GM11168 (cell line): ENCODE data around the gene RPS3.
"Not testable (repeated sequence)": the region's sequence is repeated elsewhere in the genome, so short reads cannot be mapped to it uniquely, and the experiment has no call there.

ENCODE experiments used
- in situ Hi-C: fragments of 300-500 bp; cut with MboI; formaldehyde crosslinking; loops from one replicate; pipeline ENCODE4 v1.12.0; 2022; ENCODE audit warnings: low sequenced_read_pairs; ENCODE audit not compliant: unreplicated experiment

The RPS3 gene

DNA sequence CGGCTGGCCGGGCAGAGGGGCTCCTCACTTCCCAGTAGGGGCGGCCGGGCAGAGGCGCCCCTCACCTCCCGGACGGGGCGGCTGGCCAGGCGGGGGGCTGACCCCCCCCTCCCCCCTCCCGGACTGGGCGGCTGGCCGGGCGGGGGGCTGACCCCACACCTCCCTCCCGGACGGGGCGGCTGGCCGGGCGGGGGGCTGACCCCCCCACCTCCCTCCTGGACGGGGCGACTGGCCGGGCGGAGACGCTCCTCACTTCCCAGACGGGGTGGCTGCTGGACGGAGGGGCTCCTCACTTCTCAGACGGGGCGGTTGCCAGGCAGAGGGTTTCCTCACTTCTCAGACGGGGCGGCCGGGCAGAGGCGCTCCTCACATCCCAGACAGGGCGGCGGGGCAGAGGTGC lies 10.7 kb downstream of the RPS3 start:
- in situ Hi-C loops = not testable (repeated sequence)

DNA sequence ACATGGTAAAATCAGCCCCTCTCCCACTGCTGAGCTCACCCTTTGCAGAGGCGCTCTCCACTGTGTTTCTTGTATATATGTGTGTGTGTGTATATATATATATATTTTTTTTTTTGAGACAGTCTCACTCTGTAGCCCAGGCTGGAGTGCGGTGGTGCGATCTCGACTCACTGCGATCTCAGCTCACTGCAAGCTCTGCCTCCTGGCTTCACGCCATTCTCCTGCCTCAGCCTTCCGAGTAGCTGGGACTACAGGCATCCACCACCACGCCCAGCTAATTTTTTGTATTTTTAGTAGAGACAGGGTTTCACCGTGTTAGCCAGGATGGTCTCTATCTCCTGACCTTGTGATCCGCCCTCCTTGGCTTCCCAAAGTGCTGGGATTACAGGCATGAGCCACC lies 13.8 kb downstream of the RPS3 start:
- in situ Hi-C loops = not testable (repeated sequence)

DNA sequence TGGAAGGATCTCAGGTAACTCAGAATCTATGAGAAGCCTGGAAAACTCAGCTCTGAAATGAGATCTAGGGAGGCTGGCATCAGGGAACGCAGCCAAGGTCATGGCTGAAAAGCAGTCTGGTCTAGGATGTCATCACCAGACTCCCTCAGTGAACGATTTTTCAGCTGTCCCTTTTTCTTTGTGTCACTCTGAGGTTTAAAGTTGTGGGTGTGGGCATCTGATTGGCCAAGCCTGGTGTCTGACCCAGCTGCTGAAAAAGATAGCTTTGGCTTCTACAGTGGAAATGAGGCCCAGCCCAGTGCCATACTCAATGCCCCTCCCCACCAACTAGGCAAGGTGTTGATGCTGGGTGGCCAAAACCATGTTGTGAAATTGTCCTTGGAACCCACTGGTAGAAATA lies 14.5 kb downstream of the RPS3 start:
- in situ Hi-C loops = no loop called here

DNA sequence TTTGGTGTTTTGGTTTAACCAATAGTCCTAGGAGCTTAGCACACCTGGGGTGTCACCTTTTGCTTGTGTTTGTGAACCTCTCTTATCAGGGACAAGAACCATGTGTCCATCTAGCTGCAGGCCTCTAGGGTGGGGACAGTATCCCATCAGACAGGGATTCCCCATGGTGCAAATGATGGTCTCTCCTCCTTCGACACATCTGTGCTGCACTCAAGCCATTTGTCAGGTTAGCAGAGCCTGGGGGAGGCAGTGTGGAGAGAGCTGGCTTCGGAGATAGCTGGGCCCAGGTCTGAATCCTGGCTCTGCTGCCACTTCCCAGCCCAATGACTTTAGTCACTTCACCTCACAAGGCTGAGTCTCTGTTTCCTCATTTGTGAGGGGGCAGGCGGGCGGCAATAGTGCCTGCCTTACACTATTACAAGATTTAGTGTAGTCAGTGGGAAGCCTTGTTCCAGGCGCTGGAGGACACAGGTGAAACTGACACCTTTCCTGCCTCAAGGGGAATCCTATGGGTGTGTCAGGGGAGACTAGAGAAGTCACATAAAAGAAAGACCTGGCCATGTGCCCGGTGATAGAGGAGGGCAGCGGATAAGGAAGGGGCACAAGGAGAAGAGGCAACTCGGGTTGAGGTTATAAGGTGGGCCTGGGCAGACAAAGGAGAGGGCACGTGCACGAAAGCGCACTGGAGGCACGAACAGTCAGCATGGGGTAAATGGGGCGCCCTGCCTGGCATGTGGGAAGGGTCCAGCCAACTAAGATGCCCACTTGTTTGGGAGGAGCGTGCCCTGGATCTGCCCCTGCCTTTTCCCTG lies 21.1 kb downstream of the RPS3 start:
- in situ Hi-C loops = no loop called here

DNA sequence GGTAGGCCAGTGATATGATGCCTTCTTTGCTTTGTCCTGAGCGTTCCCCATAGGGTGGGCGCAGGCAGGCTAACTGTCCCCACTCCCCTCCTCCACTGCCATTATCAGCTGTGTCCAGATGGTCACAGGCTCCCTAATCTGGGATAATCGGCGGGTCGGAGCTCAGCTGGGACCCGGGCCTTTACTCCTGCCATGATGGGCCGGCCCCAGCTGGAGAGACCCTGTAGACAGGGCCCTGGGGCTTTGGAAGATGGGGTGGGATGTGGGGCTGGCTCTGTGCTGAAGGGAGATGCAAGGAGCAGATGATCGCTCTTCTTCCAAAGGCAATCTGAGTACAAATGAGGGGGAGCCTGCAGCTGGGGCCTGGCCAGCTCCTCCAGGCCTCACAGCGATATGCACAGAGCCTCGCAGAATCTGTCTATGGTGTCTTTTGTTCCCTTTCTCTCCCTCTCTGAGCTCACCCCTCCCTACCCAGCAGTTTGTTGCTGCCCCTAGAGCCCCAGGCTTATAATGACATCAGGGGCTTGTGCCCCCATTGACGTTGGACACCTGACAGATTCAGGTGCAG lies 21.8 kb downstream of the RPS3 start:
- in situ Hi-C loops = no loop called here

DNA sequence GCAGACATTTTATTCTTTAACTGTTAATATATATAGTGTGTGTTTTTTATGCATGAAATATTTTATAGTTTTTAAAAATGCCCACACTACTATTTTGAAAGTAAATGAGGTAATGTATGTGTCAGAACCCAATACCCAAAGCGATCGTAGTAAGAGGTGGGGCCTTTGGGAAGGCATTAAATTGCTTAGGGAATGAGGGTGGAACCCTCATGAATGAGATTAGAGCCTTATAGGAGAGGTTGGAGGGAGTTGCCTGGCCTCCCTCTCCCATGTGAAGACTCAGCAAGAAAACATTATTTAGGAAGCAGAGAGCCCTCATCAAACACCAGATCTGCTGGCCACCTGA lies 22.6 kb downstream of the RPS3 start:
- in situ Hi-C loops = no loop called here

DNA sequence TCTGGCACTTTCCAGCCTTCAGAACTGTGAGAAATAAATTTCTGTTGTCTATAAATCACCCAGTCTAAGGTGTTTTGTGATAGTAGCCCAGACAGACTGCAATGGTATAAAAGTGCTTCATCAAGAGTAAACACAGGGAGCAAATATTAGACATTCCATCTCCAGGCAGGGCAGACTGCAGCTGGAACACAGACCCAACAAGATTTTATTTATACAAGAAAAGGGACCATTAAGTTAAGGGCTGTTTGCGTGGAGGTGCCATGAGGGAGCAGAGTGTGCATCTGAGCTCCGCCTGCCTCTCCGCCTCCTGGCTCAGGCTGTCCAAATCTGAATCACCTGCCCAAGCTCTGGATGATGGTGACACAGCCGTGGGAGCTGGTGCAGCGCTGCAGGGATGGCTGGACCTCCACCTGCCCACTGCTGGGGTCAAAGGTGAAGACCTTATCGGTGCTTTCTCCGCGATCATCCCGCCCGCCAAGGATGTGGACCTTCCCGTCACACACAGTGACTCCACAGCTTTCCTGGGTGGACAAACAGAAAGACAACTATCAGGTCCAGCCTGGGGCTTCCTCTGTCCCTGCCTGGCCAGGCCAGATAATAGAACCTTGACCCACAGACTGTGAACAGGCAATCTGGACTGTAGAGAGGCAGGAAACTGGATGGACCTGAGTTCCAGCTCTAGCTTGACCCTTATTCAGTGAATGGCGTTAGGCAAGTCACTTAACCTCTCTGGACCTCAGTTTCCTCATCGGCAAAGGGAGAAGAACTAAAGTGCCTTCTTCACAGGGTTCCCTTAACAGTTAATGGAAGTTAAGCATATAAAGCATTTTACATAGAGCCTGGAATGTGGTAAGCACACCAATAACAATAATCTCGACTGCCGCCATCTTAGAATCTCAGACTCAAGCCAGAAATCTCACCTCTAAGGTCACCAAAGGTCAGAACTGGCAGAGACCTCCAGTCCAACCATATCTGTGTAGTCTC lies 23.2 kb downstream of the RPS3 start:
- in situ Hi-C loops = no loop called here

DNA sequence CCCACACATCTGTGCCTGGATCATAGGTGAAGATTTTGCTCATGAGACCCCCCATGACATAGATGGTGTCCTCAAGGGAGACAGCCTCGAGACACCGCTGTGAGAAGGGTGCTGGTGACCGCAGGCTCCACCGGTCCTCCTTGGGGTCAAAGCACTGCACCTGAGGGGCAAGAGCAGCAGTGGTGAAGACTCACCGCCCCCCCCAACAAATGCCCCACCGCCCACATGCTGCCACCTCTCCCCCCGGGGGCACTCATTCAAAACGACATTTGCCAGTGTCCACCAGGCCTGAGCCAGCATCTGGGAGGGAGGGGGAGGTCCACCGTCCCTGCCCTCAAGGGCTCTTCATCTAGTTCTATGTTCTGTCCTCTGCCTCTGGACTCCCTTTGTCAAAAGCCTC lies 24.4 kb downstream of the RPS3 start:
- in situ Hi-C loops = no loop called here

DNA sequence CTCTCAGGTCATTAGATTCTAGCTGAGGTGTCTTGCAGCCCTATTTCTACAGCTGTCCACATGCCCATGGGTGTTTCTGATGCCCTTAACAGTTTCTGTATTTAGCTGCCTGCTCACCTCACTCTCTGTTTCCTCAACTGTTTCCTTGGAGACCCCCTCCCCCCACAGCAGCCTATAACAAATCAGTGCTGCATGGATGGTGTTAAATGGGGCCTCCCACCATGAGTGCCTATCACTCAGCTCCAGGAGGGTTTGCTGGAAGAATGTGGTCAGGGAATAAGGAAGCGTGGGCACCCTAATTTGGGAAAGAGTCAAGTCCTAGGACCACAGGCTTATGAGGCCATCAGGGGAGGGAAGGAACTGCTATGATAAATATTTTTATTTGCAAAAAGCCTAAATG lies 25.1 kb downstream of the RPS3 start:
- in situ Hi-C loops = no loop called here

DNA sequence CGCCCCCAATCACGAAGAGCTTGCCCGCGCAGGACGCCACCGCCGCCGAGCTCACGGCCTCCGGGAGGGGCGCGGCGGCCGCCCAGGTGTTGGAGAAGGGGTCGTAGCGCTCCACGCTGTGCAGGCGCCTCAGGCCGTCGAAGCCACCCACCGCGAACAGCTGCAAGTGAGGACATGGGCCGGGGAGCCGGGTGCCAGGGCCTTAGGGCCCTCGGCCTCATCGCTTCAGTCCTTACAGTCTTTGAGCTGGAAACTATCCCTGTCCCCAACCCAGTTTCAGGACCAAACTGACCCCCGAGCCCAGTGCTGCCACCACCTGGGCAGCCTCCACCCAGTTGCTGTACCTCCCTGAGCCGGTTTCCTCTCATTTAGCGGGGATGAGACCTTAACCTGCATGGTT lies 26.1 kb downstream of the RPS3 start:
- in situ Hi-C loops = no loop called here

DNA sequence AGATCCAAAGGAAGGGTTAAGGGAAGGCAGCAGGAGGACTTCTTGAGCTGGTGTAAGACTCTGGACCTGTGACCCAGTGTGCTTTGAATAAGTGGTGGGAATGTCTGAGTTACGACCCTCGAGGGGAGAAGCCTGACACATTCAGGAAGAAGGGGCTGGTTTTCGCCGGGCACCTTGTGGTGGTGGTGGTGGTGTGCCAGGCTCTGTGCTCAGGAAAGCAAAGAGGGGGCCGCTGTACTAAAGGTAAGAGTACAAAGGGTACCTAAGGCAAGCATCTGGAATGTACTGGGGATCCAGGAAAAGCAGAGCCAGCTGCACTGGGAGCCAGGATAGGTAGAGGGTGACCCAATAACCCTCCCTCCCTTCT lies 27.4 kb downstream of the RPS3 start:
- in situ Hi-C loops = no loop called here

DNA sequence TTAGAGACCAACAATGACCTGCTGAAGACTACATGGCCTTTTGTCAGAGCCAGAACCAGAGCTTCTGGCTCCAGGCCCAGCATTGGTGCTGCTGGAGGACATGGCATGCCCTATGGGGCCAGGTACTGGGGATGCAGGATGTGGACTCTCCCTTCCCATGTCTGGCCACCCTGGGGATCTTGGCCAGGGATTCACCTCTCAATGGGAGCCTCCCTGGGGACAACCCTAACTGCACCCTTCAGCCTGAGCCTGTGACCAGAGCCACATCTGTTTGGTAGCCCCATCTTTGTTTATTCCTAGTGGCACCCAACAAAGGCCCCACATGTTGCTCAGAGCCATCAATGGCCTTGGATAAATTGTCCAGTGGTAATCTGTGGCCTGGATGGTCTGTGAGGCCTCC lies 27.9 kb downstream of the RPS3 start:
- in situ Hi-C loops = no loop called here

DNA sequence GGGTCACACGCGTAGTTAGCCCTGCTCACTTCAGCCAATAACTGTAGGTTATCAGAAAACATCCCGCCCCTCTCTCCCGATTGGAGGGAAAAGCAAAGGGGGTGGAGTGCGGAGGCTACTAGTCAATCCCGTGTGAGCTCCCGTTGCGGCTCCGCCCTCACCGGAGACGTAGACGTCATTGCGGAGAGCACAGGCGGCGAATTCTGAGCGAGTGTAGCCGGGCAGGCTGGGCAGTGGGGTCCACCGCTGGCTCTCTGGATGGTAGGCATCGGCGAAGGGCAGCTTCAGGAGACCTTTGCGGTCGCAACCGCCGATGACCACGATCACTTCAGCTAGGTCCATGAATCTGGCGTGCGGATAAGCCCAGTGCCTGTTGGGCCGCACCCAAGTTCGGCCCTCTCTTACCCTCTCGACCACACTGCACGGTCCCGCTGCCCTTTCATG lies 29.0 kb downstream of the RPS3 start:
- in situ Hi-C loops = no loop called here

DNA sequence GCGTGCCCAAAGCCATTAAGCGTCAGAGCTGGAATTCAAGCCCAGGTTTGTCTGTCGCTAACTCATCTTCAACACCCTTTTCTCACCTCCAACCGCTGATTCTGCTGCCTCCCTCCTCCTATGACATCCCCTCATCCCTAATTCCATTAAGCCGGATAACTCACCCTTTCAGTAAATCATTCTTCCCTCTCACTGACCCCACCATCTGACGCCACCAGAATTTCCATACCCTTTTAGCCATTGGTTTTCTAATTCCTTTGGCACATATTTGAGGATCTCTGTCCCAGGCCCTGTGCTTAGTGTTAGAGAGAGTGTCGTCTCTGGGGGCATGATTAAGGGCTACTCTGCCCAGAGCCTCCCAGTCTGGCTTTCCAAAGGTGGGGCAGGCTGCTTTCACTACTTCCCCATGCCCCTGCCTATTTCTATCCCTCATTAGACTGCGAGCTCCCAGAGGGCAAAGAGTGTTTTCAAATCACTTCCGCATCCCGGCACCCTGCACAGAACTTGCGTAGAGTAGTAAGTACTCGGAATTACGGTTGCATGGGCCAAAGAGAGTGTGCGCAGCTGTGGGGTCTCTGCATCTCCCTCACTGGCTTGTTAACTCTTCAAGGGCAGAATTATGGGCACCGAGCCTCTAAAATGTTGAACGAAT lies 29.8 kb downstream of the RPS3 start:
- in situ Hi-C loops = no loop called here

DNA sequence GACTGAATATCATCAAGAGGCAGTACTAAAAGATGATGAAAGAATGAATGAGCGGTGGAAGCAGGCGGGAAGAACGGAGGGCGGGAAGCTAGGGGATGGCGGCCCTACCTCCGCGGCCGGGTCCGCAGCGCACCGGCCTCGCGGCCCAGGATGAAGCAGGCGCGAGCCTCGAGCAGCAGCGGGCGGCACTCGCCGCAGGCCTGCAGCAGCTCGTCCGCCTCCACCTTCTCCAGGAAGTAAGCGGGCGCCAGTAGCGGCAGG lies 30.3 kb downstream of the RPS3 start:
- in situ Hi-C loops = no loop called here

DNA sequence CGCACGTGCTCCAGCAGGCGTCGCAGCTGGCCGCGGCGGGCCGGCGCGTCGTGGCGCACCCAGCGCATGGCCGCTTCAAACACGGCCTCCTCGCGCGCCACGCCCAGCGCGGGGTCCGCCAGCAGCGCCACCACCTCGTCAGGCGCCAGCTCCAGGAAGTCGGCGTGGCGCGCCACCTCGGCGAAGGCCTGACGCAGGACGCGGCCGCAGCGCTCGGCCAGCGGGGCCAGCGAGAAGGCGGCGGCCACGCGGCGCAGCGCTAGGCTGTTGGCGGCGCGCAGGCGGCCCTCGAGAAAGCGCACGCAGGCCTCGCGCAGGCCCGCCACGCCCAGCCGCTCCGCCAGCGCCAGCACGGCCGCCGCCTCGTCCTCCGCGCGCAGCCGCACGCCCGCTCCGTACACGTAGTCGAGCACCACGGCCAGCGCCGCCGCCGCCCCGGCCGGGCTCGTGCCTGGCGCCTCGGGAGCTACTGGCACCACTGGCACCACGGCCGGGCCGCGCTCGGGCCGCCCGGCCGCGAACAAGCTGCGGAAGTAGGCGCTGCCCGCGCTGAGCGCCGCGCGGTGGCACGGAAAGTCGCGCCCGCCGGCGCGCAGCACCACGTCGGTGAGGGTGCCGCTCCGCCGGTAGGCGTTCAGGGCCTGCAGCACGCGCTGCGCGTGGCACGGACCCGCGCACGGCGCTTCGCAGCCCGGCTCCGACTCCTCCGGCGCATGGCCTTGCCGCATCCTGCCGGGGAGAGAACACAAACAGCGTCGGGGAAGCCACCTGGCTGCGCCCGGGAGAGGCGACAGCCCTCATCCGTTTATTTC lies 30.8 kb downstream of the RPS3 start:
- in situ Hi-C loops = no loop called here

DNA sequence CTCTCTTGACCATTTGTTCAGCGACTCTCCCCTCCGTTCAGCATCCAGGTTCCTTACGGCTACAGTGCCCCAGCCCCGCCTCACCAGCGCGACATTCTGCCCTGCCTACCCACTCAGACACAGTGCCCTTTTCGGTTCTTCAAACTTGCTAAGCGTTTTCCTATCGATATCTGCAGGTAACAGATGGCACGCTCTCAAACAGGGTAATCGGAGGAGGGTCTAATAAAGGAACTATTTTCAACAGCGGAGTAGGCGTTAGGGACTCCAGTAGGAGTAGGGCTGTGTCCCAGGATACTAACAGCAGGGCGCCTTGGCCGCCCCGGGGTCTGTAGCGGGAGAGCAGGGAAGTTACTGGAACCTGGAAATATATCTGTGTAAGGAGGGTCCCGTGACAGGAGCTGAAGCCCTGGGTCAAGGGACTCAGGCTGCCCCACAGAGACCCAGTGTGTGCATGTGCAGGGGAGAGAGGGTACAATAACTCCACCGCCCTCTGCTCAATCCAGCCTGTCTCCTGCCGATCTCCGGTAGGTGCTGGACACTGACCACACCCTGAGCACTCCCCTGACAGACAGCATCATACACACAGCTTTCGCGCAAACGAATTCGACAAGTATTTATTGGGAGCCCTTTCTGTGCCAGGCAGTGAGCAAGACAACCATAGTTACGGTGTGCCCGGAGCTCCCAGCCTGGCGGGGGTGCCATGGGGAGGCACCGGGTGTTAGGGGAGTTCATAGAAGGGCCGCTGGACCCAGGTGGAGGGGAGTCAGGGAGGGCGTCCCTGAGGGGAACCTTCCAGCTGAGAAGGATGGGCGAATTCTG lies 31.6 kb downstream of the RPS3 start:
- in situ Hi-C loops = no loop called here

DNA sequence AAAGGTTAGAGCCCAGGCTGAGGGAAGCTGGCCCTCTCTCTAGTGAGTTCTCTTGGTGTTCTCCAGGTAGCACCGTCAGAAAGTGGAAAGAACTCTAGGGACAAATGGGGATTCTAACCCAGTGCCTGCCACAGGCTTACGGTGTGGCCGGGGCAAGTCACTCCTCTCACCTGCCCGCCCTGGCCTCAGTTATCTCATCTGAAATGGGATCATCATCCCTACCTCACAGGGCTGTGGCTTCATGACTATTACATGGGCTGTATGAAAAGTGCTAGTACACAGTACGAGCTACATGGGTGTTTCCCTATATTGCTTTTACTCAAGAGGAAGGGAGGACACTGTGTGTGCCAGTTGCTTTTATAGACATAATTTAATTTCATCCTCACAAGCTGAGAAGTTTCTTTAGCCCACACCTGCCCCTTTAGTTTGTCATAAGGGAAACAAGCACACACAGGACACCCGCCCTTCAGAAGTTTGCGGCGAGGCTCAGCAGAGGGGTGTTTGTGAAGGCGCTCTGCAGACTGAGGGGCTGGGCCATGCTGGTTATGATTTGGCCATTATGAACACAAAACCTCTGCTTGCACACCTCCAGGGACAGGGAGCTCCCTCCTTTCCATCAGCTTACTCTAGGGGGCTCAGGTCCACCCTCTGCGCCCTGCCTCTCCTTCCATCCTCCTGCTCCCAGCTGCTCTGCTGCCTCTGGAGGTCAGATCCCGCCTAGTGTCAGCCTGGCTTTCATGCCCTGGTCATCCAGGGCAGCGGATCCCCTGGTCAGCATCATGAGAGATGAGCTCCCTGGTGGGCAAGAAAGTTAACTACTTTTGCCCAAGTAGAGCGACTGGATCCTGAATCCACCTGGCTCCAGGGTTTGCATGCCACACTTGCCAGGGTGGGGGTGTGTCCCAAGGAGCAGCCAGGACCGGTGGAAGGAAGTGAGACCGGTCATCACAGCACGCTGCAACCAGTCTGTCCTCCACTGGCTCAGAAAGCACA lies 32.5 kb downstream of the RPS3 start:
- in situ Hi-C loops = no loop called here
